Amniotic stem cell (primary cell): ENCODE results near the gene SFT2D3.

Source experiments
- DNase-seq: peaks from one replicate; lab custom pipeline; 2025; lab: John Stamatoyannopoulos, UW

SFT2D3 gene

GRCh38 chr2:127681976-127682857 is 19.1 kb upstream of the SFT2D3 start:
- no peak for DNase-seq

- DNase-seq: no peak
Measured at GRCh38 chr2:127683056-127683455, 18.2 kb upstream of the SFT2D3 start.

- no peak for DNase-seq
Measured at GRCh38 chr2:127683757-127684156, 17.5 kb upstream of the SFT2D3 start.

- no peak for DNase-seq
Measured at GRCh38 chr2:127685410-127686080, 15.8 kb upstream of the SFT2D3 start.

- DNase-seq: no peak
Measured at GRCh38 chr2:127688405-127688804, 12.9 kb upstream of the SFT2D3 start.

GRCh38 chr2:127690696-127691095 is 10.6 kb upstream of the SFT2D3 start:
- no peak for DNase-seq

- no peak for DNase-seq
Measured at GRCh38 chr2:127694986-127695385, 6.3 kb upstream of the SFT2D3 start.

GRCh38 chr2:127695491-127696472 is 5.5 kb upstream of the SFT2D3 start:
- peak; percentile 37 for DNase-seq

GRCh38 chr2:127697482-127698180 is 3.7 kb upstream of the SFT2D3 start:
- DNase-seq: no peak

GRCh38 chr2:127698553-127699355 is 2.5 kb upstream of the SFT2D3 start:
- DNase-seq: no peak

- DNase-seq: no peak
Measured at GRCh38 chr2:127700527-127701192, 637 bp upstream of the SFT2D3 start.

- DNase-seq: peak; percentile 39
Measured at GRCh38 chr2:127701651-127702394, 526 bp downstream of the SFT2D3 start.

- DNase-seq: no peak
Measured at GRCh38 chr2:127702395-127703009, 1.2 kb downstream of the SFT2D3 start.

GRCh38 chr2:127703282-127703681 is 2.0 kb downstream of the SFT2D3 start:
- no peak for DNase-seq

GRCh38 chr2:127704641-127705390 is 3.5 kb downstream of the SFT2D3 start:
- DNase-seq: no peak

GRCh38 chr2:127705391-127706065 is 4.2 kb downstream of the SFT2D3 start:
- no peak for DNase-seq

- no peak for DNase-seq
Measured at GRCh38 chr2:127706215-127706990, 5.1 kb downstream of the SFT2D3 start.
